AG04450 (cell line): Measurements from ENCODE around the gene SORCS2. TPM values are rescaled to one million over a fixed set of nuclear protein-coding genes. Genes with fewer than 3 reads are reported as not detected.

ENCODE experiments used
- CTCF ChIA-PET: fragments of 300-600, 350-600 bp; formaldehyde crosslinking; extraction: SDS; loops from one replicate; lab custom pipeline; 2022; ENCODE audit warnings: antibody characterized with exemption, inconsistent platforms; lab: Charles Lee
- POLR2A ChIA-PET: fragments of 350-600 bp; formaldehyde crosslinking; extraction: SDS; loops from one replicate; lab custom pipeline; 2021; ENCODE audit warnings: antibody characterized with exemption, inconsistent platforms; lab: Yijun Ruan, JAX
- DNase-seq: peaks from one replicate; pipeline ENCODE4 v3.0.0-alpha.2; 2011; ENCODE audit warnings: low read depth, low spot score
- H3K27ac ChIP-seq: one replicate; pipeline ENCODE4 v1.5.1; 2012; ENCODE audit warnings: low read depth, low read length, control low read depth
- H3K27me3 ChIP-seq: one replicate; pipeline ENCODE4 v1.6.0; 2012; ENCODE audit warnings: low read length; ENCODE audit not compliant: control insufficient read depth, insufficient read depth
- H3K4me3 ChIP-seq: 2 replicates; pipeline ENCODE4 v1.5.1; 2011; ENCODE audit warnings: mild to moderate bottlenecking, low read depth, low read length, control low read depth
- H3K9me3 ChIP-seq: 2 replicates; pipeline ENCODE4 v1.5.1; 2012; ENCODE audit warnings: low read length; ENCODE audit not compliant: control insufficient read depth, insufficient read depth
- polyA plus RNA-seq: library from polyadenylated mRNA; depleted of rRNA; stranded (reverse); fragments of >200 nt; gene quantifications from 2 replicates; pipeline ENCODE4 v1.2.3, GENCODE V29; 2011
- TF ChIP-seq, protein P1 (sequence below): IDR thresholded peaks from 2 replicates; pipeline ENCODE4 v1.5.1; 2011; ENCODE audit warnings: low read depth, low read length, control low read depth, inconsistent platforms

SORCS2 gene
- polyA plus RNA-seq, 1 experiment = 0.29 TPM

DNA sequence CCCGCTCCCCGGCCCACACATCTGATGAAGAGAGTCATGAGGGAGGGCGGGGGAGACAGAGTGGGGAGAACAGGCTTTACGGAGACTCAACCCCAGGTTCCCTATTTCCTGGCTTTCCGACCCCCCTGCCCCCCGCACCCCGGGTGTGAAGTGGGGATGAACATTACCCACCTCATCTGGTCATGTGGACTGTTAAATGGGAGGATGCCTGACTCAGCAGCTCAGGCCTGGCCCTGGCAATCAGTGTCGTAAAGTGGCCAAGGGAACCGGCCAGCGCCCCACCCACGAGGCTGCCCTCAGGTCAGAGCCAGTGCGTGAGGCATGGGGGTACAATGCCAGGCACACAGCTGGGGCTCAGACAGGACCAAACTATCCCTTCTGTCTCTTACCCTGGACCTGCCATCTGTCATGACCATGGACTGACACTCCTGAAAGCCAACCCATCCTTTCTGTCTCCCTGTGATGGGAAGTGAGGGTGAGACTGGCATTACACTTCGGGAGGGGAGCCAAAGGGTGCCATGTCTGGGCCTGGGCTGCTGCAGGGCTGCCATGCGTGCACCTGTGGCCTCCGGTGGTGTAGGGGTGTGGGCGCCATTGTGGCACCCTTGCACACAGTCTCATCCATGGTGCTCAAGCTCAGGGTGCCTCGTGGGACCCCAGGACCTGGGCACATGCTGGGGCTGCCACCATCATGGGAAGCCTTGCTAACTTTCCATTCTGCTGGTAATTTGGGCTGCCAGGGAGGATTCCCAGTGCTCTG, 348.5 kb downstream of the SORCS2 start:
- ChIA-PET POLR2A (no interaction called here), CTCF (no interaction called here)
- TF ChIP-seq, protein P1, sequence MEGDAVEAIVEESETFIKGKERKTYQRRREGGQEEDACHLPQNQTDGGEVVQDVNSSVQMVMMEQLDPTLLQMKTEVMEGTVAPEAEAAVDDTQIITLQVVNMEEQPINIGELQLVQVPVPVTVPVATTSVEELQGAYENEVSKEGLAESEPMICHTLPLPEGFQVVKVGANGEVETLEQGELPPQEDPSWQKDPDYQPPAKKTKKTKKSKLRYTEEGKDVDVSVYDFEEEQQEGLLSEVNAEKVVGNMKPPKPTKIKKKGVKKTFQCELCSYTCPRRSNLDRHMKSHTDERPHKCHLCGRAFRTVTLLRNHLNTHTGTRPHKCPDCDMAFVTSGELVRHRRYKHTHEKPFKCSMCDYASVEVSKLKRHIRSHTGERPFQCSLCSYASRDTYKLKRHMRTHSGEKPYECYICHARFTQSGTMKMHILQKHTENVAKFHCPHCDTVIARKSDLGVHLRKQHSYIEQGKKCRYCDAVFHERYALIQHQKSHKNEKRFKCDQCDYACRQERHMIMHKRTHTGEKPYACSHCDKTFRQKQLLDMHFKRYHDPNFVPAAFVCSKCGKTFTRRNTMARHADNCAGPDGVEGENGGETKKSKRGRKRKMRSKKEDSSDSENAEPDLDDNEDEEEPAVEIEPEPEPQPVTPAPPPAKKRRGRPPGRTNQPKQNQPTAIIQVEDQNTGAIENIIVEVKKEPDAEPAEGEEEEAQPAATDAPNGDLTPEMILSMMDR = no peak
- H3K9me3 ChIP-seq = peaks cover 10% of the 10 kb centered on the region; the same call in 1 of the 2 replicates
- no peak for DNase-seq
- no peak overlapping the region for H3K27ac ChIP-seq
- H3K27me3 ChIP-seq = peaks cover 4% of the 10 kb centered on the region
- H3K4me3 ChIP-seq = no peak overlapping the region

DNA sequence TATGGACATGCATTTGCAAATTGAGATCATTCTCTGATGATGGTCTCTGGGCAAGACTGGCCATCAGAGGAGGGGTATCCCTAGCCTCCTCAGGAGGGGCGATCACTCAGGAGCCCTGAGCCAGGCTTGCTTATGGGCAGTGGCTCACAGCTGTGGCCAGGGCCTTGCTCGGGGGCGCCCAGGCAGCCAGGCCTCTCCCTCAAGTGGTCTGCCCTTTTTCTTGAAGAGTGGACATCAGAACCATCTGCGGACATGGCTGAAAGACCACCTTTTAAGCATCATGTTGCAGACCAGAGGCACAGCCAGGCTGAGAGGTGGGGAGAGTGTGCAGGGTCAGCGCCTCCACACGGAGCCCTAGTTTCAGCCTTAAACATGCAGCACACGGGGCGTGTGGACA, 349.1 kb downstream of the SORCS2 start:
- POLR2A ChIA-PET = no interaction called here
- CTCF ChIA-PET = no interaction called here

DNA sequence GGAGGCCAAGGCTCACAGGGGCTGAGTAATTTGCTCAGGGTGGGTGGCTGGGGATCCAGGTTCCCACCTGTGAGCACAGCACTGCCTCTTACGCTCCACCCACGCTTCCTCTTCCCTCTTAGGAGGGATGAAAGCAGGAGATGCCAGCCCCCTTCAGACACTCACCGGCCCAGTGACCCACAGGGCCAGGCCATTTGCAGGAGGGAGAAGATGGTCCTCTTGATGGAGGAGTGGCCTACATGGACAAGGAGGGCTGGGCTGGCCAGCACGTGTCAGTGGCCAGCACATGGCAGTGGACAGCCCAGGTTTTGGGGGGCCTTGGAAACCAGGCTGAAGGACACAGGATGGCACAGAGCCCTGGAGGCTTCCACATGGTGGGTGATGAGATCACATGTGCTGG, 350.4 kb downstream of the SORCS2 start:
- TF ChIP-seq, protein P1 = no peak
- Histone ChIP-seq H3K9me3 (peaks cover 10% of the 10 kb centered on the region; the same call in 1 of the 2 replicates), H3K4me3 (no peak overlapping the region), H3K27me3 (no peaks in the 10 kb centered on the region), H3K27ac (no peak overlapping the region)
- POLR2A ChIA-PET = no interaction called here
- no peak for DNase-seq
- CTCF ChIA-PET = no interaction called here

More for the DNA sequence above, 349.1 kb downstream of the SORCS2 start:
- H3K27me3 ChIP-seq = no peaks in the 10 kb centered on the region
- no peak overlapping the region for H3K4me3 ChIP-seq
- H3K27ac ChIP-seq = no peak overlapping the region
- DNase-seq = no peak
- TF ChIP-seq, protein P1 = no peak
- H3K9me3 ChIP-seq = peaks cover 10% of the 10 kb centered on the region; the same call in 1 of the 2 replicates

DNA sequence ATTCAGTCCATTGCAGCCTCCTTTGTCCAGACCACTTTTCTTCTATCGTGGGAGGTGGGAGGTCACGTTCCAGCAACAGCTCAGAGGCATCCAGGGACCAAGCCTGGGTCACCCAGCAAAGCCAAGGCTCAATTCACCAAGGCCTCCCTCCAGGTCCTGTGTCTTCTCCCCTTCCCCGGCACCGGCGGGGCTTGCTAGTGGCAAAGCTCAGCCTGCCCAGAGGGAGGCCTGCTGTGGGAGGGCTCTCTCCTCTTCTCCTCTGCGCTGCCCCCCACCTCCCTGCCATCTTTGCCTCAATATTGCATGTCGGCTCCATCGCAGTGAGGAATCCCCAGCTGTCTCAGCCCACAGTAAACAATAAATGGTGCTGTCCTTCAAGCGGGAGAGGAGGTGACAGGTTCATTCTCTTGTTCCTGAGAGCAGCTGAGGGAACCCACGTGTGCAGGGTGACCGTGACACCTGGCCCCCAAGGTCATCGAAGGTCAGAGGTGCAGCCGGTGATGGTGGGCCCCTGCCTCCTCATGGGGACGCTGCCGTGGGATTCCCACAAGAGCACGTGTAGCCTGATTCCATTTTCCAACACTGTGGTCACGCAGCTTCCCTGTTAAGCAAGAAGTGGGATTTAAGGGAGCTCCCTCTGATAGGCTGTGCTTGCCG, 353.9 kb downstream of the SORCS2 start:
- Histone ChIP-seq H3K4me3 (no peak overlapping the region), H3K9me3 (peaks cover 8% of the 10 kb centered on the region; the same call in 1 of the 2 replicates), H3K27ac (no peak overlapping the region), H3K27me3 (peaks cover 6% of the 10 kb centered on the region)
- ChIA-PET CTCF (no interaction called here), POLR2A (no interaction called here)
- TF ChIP-seq, protein P1 = no peak
- no peak for DNase-seq

DNA sequence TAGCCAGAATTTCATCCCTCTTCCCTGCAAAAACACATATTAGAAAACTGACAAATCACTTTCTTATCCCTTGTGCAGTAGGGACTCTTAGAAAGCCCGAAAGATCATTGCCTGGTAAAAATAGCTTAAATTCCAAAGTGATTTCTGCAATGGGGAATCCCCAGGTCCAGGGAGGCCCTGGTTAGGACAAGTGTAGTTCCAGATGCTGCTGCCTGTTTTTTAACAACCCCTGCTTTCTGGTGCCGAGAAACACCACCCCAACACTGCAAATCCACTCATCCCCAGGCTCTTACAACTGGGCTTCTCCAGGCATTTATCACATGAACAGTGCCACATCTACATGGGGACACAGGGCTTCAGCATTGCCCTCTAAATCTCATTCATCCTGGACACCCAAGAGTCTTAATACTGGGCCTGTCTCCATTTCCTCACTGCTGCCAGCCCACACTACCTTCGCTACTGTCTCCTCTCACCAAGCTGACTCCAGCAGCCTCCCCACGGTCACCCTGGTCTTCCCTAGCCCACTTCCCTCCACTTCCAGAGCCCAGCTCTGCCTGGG, 354.6 kb downstream of the SORCS2 start:
- H3K4me3 ChIP-seq = no peak overlapping the region
- CTCF ChIA-PET = no interaction called here

More for the DNA sequence above, 354.6 kb downstream of the SORCS2 start:
- POLR2A ChIA-PET = no interaction called here
- peak; percentile 13 for DNase-seq
- H3K27ac ChIP-seq = no peak overlapping the region
- TF ChIP-seq, protein P1 = no peak
- peaks cover 8% of the 10 kb centered on the region for H3K27me3 ChIP-seq
- peaks cover 10% of the 10 kb centered on the region for H3K9me3 ChIP-seq
